22Rv1 (cell line): Measurements from ENCODE around the gene TMEM167B.

Experiments
- H3K27ac ChIP-seq: fragments of 450-650 bp; 2 replicates; pipeline ENCODE4 v1.5.1; 2017
- ZFX ChIP-seq: fragments of 450-650 bp; IDR thresholded peaks from 2 replicates; pipeline ENCODE4 v1.6.1; 2017; ENCODE audit warnings: antibody characterized with exemption, borderline replicate concordance
- TF ChIP-seq, protein P1 (sequence below): fragments of 450-650 bp; IDR thresholded peaks from 2 replicates; pipeline ENCODE4 v1.5.1; 2017; ENCODE audit warnings: mild to moderate bottlenecking

TMEM167B gene

DNA sequence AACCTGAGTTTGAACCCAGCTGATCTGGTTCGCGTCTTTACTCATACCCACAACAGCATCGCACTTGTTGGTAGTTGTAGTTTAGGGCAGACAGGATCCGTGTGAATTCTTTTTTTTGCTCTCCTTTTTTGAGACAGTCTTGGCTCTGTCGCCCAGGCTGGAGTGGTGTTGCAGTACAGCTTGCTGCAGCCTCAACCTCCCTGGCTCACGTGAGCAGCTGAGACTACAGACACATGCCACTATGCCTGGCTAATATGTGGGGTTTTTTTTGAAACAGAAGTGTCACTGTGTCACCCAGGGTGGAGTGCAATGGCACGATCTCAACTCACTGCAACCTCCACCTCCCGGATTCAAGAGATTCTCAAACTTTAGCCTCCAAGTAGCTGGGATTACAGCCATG, 22.7 kb upstream of the TMEM167B start:
- no peak overlapping the region for H3K27ac ChIP-seq
- TF ChIP-seq ZFX: no peak
- TF ChIP-seq, protein P1, sequence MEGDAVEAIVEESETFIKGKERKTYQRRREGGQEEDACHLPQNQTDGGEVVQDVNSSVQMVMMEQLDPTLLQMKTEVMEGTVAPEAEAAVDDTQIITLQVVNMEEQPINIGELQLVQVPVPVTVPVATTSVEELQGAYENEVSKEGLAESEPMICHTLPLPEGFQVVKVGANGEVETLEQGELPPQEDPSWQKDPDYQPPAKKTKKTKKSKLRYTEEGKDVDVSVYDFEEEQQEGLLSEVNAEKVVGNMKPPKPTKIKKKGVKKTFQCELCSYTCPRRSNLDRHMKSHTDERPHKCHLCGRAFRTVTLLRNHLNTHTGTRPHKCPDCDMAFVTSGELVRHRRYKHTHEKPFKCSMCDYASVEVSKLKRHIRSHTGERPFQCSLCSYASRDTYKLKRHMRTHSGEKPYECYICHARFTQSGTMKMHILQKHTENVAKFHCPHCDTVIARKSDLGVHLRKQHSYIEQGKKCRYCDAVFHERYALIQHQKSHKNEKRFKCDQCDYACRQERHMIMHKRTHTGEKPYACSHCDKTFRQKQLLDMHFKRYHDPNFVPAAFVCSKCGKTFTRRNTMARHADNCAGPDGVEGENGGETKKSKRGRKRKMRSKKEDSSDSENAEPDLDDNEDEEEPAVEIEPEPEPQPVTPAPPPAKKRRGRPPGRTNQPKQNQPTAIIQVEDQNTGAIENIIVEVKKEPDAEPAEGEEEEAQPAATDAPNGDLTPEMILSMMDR: no peak

DNA sequence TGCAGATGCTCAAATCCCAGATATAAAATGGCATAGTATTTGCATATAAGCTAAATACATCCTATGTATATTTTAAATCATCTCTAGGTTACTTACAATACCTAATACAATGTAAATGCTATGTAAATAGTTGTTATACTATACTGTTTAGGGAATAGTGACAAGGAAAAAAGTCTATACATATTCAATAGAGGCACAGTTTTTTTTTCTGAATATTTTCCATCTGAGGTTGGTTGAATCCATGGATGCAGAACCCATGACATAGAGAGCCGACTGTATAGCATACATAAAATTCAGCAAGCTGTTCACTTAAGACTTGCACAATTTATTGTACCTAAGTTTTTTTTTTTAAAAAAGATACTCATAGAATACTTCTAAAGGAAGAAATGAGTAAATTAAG, 21.3 kb upstream of the TMEM167B start:
- H3K27ac ChIP-seq: no peak overlapping the region
- TF ChIP-seq ZFX: no peak
- TF ChIP-seq, protein P1: no peak

DNA sequence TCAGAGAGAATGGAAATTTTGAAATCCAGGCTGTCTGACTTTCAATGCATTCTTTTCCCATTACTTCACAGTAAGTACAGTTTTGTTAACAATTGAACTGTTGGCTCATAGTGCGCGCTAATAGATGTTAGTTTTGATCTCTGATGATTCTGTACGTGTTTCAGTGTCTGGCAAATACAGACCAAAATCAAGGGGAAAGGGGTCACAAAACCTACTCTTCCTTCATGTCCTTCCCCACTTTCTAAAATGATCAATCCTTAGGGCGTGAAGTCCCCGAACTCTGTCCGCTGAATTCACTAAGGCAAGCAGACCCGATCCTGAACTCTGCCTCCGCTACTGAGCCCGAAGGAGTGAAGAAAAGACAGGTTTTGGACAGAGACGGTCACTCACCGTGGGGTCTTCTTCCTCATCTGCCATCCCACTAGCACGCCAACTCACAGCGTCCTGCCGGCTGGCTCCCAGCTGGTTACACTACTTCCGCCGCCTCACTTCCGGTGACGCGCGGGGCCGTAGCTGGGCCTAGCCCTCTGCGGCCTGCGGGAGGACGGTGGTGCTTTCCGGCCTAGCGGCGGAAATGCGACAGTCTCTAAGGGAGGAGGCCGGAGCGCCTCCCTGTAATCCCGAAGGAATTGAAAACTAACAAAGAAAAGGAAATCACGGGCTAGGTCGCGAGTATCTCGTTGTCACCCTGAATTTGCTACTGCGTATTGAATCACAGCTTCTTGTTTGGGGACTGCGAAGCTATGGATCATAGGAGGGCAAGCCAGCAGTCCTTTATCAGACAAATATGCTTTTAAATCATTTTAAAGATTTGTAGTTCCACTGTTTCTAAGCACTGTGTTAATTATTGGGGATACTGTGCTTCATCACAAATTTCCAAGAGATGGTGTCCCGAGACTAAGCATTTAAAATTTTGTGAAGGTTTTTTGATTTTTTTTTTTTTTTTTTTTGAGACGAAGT, 14.8 kb upstream of the TMEM167B start, which contains the start of gene TAF13:
Gene TAF13, minus strand, starts transcription at position 473 of the 960 bp plus-strand sequence. Its CDS starts 56 bp downstream, at position 417.
- TF ChIP-seq ZFX: no peak
- TF ChIP-seq, protein P1: peak; percentile 16; the same call in 1 of the 2 replicates
- peak within 1 kb of the TSS; percentile 86 for H3K27ac ChIP-seq

DNA sequence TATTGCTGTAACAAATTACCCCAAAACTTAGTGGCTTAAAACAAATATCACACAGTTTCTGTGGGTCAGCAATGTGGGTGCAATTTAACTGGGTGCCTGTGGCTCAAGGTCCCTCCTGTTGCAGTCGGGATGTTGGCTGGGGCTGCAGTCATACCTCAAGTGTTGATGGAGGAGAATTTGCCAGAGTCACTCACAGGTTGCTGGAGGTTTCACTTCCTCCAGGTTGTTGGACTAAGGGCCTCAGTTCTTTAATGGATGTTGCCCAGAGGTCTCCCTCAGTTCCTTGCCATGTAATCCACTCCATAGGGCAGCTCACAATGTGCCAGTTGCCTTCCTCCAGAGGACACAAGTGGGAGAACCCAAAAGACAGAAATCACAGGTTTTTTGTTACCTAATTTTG, 12.2 kb upstream of the TMEM167B start:
- no peak overlapping the region for H3K27ac ChIP-seq
- no peak for TF ChIP-seq ZFX
- TF ChIP-seq, protein P1: no peak

DNA sequence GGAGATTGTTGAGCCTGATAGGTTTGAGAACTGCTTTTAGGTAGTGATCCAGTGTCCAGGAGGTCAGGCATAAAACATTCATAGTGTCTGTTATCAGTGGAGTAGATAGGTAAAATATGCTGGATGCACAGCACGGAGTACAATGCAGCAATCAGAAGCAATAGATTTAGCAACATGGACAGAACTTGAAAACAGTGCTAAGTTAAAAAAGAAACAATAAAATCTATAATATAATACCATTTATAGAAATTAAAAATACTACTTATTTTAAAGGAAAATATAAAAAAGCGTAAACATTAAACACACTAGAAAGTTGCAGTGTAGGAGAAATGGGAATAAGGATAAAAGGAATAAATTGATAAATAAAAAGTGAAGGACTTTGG, 11.3 kb upstream of the TMEM167B start:
- 0 out of 2 replicates have a peak overlapping the region, but pooled peaks have one; percentile 3 for H3K27ac ChIP-seq
- TF ChIP-seq, protein P1: no peak
- TF ChIP-seq ZFX: no peak

DNA sequence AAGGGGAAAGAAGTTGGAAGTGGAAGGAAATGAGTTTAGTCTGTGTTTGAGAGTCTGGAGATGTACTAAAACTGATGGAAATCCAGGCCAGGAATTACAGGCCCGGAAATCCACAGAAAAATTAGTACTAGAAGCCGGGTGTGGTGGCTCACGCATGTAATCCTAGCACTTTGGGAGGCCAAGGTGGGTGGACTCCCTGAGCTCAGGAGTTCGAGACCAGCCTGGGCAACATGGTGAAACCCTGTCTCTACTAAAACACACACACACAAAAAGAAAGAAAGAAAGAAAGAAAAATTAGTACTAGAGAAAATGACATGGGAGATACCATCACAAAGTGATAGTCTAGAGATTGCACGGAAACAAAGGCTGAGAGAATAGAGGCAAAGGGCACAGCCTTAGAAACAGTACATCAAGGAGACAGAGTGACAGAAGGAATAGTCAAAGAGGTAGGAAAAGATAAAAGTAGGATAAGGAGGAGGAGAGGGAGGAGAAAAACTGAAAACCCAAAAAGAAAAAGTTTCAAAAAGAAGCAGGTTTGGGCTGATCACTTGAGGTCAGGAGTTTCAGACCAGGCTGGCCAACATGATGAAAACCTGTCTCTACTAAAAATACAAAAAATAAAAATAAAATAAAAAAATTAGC, 10.0 kb upstream of the TMEM167B start:
- H3K27ac ChIP-seq: no peak overlapping the region
- TF ChIP-seq, protein P1: no peak
- TF ChIP-seq ZFX: no peak
